T-helper 17 cell (primary cell): ENCODE results near the gene UBL5. TPM values are rescaled to one million over a fixed set of nuclear protein-coding genes. Genes with fewer than 3 reads are reported as not detected.
A peak's percentile ranks its signal among the peaks of the same experiment; 100 is the strongest.
"Not testable (repeated sequence)": the region's sequence is repeated elsewhere in the genome, so short reads cannot be mapped to it uniquely, and the experiment has no call there.

Experiments used
- ATAC-seq: fragments of 150-1000 bp; cut with Tn5 transposase; 2 replicates; pipeline ENCODE4 v1.10.0; 2021; ENCODE audit warnings: mild to moderate bottlenecking, moderate library complexity
- DNase-seq, 3 donors: peaks; one replicate each; pipeline versions ENCODE4 v3.0.0 to v3.0.0-alpha.2; 2020 to 2021
- H3K9me3 ChIP-seq: one replicate; pipeline ENCODE4 v1.7.0; 2013; ENCODE audit warnings: low read length, mild to moderate bottlenecking; ENCODE audit not compliant: control insufficient read depth, poor library complexity, severe bottlenecking
- H3K27ac Mint-ChIP-seq: one replicate; pipeline ENCODE4 v1.8.0; 2022; ENCODE audit warnings: mild to moderate bottlenecking, moderate library complexity, mixed read lengths
- H3K27me3 Mint-ChIP-seq: one replicate; pipeline ENCODE4 v1.8.0; 2022; ENCODE audit warnings: mixed read lengths
- H3K36me3 Mint-ChIP-seq: one replicate; pipeline ENCODE4 v1.8.0; 2022; ENCODE audit warnings: low read depth, mixed read lengths
- H3K4me1 Mint-ChIP-seq: one replicate; pipeline ENCODE4 v1.8.0; 2022; ENCODE audit warnings: mild to moderate bottlenecking, mixed read lengths
- H3K4me3 Mint-ChIP-seq: one replicate; pipeline ENCODE4 v1.8.0; 2022; ENCODE audit warnings: mild to moderate bottlenecking, moderate library complexity, mixed read lengths
- total RNA-seq, 4 donors: library from RNA in 2 of 4; stranded (reverse) in 2 of 4; gene quantifications; one replicate each; pipeline ENCODE4 v1.2.3 and lab custom pipeline; 2022 to 2026

UBL5 gene
- total RNA-seq, 2 donors from 2014 or later: 202 to 207 TPM

DNA sequence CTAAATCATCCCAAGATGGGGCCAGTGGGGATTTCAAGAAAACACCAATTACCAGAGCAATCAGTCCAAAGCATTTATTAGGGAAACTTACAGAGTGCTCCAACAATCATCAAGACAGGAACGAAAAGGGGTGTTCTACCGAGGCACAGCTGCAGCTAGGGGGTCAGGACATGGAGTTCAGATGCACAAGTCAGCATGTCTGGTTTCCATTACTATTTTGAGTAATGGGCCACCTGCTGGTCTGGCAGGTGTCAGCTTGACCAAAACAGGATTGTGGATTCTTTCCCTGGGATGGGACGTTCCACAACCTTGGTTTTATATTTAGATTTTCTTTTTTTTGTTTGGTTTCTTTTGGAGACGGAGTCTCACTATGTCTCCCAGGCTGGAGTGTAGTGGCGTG, 3.9 kb upstream of the UBL5 start:
- peaks cover 22% of the 10 kb centered on the region for H3K4me1 Mint-ChIP-seq
- ATAC-seq (no peak), DNase-seq (no peak)
- H3K4me3 Mint-ChIP-seq: no peak overlapping the region
- peaks cover 5% of the 10 kb centered on the region for H3K36me3 Mint-ChIP-seq
- H3K27me3 Mint-ChIP-seq: no peaks in the 10 kb centered on the region
- H3K27ac Mint-ChIP-seq: no peak overlapping the region
- H3K9me3 ChIP-seq: no peaks in the 10 kb centered on the region

DNA sequence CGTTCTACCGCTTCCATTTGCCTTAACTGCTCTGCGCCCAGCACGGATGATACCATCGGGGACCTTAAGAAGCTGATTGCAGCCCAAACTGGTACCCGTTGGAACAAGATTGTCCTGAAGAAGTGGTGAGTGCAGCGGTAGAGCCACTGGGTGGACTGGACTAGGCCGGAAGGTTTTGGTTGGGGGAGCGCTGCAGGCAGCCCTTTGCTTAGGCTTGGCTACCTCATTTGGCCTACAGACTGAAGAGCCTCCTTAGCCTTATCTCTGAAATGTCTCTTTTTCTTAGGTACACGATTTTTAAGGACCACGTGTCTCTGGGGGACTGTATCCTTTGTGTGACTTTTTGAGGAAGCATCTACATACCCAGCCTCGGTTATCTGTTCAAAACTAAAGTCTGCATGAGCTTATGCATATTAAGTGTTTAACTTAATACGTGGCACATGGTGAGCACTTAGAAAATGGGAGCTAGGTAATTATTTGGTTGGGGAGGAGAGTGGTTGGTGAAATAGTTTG, 889 bp downstream of the UBL5 start:
- H3K27me3 Mint-ChIP-seq: no peaks in the 10 kb centered on the region
- peaks cover 16% of the 10 kb centered on the region for H3K4me1 Mint-ChIP-seq
- H3K4me3 Mint-ChIP-seq: peak overlapping the region; percentile 99
- DNase-seq (no peak), ATAC-seq (no peak)
- H3K9me3 ChIP-seq: no peaks in the 10 kb centered on the region
- H3K36me3 Mint-ChIP-seq: peaks cover 5% of the 10 kb centered on the region
- peak overlapping the region; percentile 99 for H3K27ac Mint-ChIP-seq

DNA sequence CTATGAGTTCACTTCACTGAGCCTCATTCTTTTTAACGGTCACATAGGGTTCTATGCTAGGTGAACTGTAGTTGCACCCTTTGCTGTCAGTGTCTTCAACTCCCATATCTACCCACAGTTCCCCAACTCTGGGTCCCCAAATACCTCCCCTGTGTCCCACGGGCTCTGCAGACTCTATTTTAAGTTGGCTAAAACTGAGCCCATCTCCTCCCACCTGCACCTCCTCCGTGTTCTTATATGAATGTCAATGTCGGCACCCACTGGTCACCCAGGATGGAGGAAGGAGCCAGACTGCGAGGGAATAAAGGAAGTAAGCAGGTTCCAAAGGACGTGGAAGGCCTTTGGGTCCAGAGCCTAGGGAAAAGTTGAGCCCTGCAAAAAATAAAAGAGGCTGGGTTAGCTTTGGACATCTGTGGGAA, 6.6 kb downstream of the UBL5 start:
- Mint-ChIP-seq H3K36me3 (no peaks in the 10 kb centered on the region), H3K27me3 (no peaks in the 10 kb centered on the region), H3K4me3 (peak overlapping the region; percentile 90), H3K4me1 (peaks cover 9% of the 10 kb centered on the region), H3K27ac (peak overlapping the region; percentile 90)
- DNase-seq (no peak), ATAC-seq (no peak)
- H3K9me3 ChIP-seq: no peaks in the 10 kb centered on the region

DNA sequence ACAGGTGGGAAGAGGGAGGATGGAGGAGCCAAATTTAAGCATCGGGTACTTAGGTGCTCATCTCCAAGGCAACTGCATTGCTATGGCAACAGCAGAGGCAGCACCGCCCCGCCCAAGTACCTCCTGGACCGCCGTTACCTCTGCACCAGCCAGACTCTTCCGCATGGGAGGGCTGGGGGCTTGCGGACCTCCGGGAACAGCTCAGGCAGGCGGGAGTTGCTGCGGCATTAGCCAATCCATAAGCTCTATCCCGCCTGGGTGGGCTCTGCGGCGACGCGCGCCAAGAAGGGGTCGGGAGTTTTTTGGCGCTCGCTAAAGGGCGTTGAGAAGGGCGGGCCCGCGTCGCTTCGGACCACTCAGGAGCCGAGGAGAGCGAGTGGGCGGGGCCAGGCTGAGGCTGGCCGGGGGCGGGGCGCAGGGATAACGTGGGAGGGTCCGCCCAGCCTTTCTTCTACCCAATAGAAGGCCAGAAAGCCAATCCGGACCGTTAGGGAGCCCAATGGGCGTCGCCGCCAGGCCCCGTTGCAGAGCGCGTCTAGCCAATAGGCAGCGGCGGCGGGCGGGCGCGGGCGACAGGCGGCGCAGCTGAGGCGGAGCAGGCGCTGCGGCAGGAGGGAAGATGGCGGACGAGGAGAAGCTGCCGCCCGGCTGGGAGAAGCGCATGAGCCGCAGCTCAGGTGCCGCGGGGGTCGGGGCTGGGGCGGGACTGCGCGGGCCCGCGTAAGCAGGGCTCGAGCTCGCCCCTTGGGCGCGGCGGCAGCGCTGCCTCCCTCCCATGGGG, 7.2 kb downstream of the UBL5 start, which contains the start of gene PIN1:
Gene PIN1 (plus strand): TSS at position 593 of the 781 bp plus-strand sequence. CDS start 27 bp downstream, at position 620.
- peak within 1 kb of the TSS; percentile 90 for H3K27ac Mint-ChIP-seq
- H3K4me3 Mint-ChIP-seq: peak within 1 kb of the TSS; percentile 90
- ATAC-seq: peak; percentile 96
- H3K36me3 Mint-ChIP-seq: no peaks in the 10 kb centered on the region
- no peaks in the 10 kb centered on the region for H3K9me3 ChIP-seq
- peak; percentile 98 to 99 (median 99) for DNase-seq
- no peaks in the 10 kb centered on the region for H3K27me3 Mint-ChIP-seq
- peaks cover 9% of the 10 kb centered on the region for H3K4me1 Mint-ChIP-seq

DNA sequence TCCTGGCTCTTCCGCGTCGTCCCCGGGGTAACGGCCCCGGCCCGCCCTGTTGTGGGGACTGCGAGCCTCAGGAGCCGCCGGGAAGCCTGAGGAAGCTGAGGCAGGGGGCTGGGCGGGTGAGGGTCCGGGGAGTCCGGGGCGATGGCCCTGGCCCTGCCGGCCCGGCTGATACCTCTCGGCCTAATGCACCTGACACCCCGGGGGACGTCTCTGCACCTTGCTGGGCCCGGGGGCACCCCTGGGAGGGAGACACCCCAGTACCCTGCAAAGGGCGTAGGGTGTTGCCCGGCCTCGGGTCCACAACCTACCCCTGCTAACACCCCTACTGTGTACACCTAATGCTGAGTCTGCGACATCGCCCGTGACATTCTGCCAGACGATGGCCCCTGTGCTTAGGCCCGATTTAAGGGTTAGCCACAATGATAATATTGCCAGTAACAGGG, 7.8 kb downstream of the UBL5 start:
- H3K4me3 Mint-ChIP-seq: peak overlapping the region; percentile 90
- no peaks in the 10 kb centered on the region for H3K36me3 Mint-ChIP-seq
- no peaks in the 10 kb centered on the region for H3K9me3 ChIP-seq
- H3K4me1 Mint-ChIP-seq: peaks cover 9% of the 10 kb centered on the region
- H3K27me3 Mint-ChIP-seq: no peaks in the 10 kb centered on the region
- peak overlapping the region; percentile 32 for H3K27ac Mint-ChIP-seq
- ATAC-seq (no peak), DNase-seq (no peak)

DNA sequence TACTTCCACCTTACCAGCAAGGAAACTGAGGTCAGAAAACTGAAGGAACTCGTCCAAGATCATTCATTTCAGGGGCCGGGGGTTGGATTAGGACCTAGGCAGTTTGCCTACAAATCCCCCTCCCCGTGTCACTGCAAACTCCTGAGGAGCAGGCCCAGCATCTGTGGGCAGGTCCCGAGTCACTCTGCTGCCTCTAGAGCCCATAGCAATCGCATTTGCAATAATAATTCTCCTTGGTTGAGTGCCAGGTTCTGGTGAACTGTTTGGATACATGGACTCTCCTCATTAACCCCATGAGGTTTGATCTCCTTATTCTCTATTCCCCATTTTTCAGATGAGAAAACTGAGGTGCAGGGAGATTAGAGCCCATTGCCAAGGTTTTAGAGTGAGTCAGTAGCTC, 8.3 kb downstream of the UBL5 start:
- Mint-ChIP-seq H3K27ac (peak overlapping the region; percentile 32), H3K36me3 (no peaks in the 10 kb centered on the region), H3K4me1 (peaks cover 9% of the 10 kb centered on the region), H3K27me3 (no peaks in the 10 kb centered on the region), H3K4me3 (peak overlapping the region; percentile 90)
- no peak for ATAC-seq
- DNase-seq: no peak
- H3K9me3 ChIP-seq: no peaks in the 10 kb centered on the region

DNA sequence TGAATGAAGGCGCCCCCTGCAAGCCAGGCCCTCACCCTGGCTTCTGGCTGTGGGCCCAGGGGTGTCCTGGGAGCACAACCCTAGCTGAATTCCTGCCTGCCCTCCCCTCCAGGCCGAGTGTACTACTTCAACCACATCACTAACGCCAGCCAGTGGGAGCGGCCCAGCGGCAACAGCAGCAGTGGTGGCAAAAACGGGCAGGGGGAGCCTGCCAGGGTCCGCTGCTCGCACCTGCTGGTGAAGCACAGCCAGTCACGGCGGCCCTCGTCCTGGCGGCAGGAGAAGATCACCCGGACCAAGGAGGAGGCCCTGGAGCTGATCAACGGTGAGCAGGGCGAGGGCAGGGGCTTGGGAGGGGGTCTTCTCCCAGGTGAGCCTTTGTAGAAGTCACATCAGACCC, 10.6 kb downstream of the UBL5 start:
- H3K27me3 Mint-ChIP-seq: no peaks in the 10 kb centered on the region
- no peak for DNase-seq
- H3K4me3 Mint-ChIP-seq: no peak overlapping the region
- no peak overlapping the region for H3K27ac Mint-ChIP-seq
- no peak for ATAC-seq
- peaks cover 13% of the 10 kb centered on the region for H3K4me1 Mint-ChIP-seq
- no peaks in the 10 kb centered on the region for H3K9me3 ChIP-seq
- peaks cover 7% of the 10 kb centered on the region for H3K36me3 Mint-ChIP-seq

DNA sequence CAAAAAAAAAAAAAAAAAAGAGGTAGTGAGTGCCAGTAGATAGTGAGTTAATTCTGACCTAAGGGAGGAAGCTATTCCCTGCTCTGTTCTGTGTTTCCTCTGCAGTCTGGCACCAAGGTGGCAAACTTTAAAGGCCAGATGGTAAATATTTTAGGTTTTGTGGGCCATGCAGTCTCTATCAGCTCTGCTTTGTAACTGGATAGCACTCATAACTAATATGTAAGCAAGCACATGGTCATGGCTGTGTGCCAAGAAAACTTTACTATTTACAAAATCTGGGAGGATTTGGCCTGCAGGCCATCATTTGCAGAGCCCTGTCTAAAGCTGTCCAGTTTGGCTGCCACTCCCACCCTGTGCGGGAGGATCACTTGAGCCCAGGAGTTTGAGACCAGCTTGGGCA, 11.7 kb downstream of the UBL5 start:
- no peak for ATAC-seq
- DNase-seq: no peak
- Mint-ChIP-seq H3K4me3 (no peak overlapping the region), H3K4me1 (peaks cover 13% of the 10 kb centered on the region), H3K36me3 (peaks cover 7% of the 10 kb centered on the region), H3K27ac (no peak overlapping the region), H3K27me3 (no peaks in the 10 kb centered on the region)
- H3K9me3 ChIP-seq: no peaks in the 10 kb centered on the region

DNA sequence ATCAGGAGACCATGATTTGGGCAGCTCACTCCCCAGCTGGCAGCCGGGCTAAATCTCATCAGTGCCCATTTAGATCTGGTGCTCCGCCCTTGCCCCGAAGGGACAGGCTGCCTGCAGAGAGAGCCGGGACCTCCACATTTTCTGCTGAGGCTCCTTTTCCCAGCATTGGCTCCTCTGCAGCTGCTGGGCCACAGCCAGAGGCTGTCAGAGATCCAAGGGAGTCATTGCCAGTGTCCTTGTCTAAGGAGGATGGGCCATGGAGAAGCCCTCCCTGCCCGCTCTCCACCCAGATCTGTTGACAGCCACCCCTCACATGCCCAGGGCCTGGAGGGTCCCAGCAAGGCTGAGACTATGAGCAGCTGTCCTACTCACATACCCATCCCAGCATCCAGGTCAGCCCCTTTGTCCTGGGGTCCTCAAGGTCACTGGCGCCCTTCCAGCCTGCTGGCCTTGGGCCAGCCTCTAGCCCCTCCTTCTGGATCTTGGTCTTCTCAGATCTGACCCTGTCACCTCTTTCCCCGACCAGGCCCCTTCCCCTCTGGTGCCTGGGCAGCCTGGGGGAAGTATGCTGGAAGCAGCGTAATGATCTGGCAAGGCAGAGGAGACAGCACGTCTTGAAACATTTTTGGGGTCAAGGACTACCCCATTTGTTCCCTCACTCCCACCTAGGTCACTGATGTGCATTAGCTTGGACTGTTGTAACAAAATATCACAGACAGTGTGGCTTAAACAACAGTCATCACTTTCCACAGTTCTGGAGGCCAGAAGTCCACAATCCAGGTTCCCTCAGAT, 15.3 kb downstream of the UBL5 start:
- DNase-seq (no peak), ATAC-seq (no peak)
- H3K27me3 Mint-ChIP-seq: no peaks in the 10 kb centered on the region
- H3K4me1 Mint-ChIP-seq: peaks cover 17% of the 10 kb centered on the region
- H3K4me3 Mint-ChIP-seq: no peak overlapping the region
- H3K9me3 ChIP-seq: no peaks in the 10 kb centered on the region
- H3K27ac Mint-ChIP-seq: no peak overlapping the region
- H3K36me3 Mint-ChIP-seq: peaks cover 7% of the 10 kb centered on the region

DNA sequence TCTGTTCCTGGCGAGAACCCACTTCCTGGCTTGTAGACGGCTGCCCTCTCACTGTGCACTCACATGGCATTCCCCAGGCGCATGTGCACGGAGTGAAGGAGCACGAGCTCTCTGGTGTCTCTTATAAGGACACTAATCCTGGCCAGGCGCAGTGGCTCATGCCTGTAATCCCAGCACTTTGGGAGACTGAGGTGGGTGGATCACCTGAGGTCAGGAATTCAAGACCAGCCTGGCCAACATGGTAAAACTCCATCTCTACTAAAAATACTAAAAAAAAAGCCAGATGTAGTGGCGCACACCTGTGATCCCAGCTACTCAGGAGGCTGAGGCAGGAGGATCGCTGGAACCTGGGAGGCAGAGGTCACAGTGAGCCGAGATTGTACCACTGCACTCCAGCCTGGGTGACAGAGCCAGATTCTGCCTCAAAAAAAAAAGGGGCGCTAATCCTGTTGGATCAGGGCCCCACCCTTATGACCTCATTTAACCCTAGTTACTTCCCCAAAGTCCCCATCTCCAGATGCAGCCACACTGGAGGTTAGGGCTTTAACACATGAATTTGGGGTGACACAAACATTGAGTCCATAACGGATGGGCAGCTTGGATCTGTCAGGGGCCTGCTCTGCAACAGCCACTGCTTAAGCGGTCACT, 16.0 kb downstream of the UBL5 start:
- ATAC-seq, DNase-seq, H3K4me3 Mint-ChIP-seq, H3K9me3 ChIP-seq, H3K27me3 Mint-ChIP-seq, H3K36me3 Mint-ChIP-seq: not testable (repeated sequence)
- H3K4me1 Mint-ChIP-seq: peaks cover 16% of the 10 kb centered on the region
- H3K27ac Mint-ChIP-seq: peak overlapping the region; percentile 69

DNA sequence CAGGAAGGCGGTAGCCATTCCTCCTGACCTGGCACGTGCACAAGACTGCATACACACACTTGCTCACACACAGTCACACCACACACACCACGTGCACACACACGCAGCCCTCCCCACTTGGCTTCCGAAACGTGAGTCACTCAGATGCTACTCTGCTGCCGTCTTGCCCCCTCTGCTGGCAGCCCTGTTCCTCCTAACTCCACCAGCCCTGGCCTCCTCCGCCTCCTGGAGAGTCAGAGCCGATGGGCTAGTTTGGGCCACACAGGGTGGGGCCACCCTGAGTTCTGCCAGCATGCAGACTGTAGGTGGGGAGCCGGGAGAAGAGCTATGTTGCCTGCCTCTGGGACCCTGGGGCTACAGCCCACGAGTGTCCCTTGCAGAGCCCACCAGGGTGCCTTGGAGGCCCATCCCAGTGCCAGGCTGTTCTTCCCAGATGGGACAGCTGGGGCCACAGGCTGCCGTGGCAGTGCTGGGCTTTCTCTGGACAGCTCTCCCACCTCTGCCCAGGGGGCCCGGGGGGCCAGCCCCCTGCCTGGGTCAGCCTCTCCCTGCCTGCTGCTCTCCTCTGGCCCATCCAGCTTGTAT, 19.5 kb downstream of the UBL5 start:
- ATAC-seq (peak; percentile 52), DNase-seq (no peak)
- Mint-ChIP-seq H3K4me3 (no peak overlapping the region), H3K27ac (peak overlapping the region; percentile 69), H3K27me3 (no peaks in the 10 kb centered on the region), H3K36me3 (no peaks in the 10 kb centered on the region), H3K4me1 (peaks cover 16% of the 10 kb centered on the region)
- H3K9me3 ChIP-seq: no peaks in the 10 kb centered on the region

DNA sequence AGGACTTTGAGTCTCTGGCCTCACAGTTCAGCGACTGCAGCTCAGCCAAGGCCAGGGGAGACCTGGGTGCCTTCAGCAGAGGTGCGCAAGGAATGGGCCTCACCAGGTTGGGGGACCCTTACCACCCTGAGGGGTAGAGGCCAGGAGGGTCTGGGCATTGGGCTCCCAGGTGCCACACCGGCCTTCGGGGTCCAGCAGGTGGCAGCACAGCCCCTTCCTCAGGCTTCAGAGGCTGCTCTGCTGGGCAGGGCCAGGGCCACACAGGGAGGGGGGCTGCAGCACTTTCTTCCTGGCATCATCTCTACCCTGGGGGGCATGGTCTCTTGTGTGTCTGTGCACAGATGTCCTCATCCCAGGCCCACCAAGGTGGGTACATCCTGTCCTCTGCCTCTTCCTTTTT, 20.3 kb downstream of the UBL5 start:
- ATAC-seq: peak; percentile 63
- H3K9me3 ChIP-seq: no peaks in the 10 kb centered on the region
- H3K36me3 Mint-ChIP-seq: no peaks in the 10 kb centered on the region
- H3K27me3 Mint-ChIP-seq: no peaks in the 10 kb centered on the region
- DNase-seq: no peak
- no peak overlapping the region for H3K27ac Mint-ChIP-seq
- H3K4me1 Mint-ChIP-seq: peaks cover 20% of the 10 kb centered on the region
- no peak overlapping the region for H3K4me3 Mint-ChIP-seq

DNA sequence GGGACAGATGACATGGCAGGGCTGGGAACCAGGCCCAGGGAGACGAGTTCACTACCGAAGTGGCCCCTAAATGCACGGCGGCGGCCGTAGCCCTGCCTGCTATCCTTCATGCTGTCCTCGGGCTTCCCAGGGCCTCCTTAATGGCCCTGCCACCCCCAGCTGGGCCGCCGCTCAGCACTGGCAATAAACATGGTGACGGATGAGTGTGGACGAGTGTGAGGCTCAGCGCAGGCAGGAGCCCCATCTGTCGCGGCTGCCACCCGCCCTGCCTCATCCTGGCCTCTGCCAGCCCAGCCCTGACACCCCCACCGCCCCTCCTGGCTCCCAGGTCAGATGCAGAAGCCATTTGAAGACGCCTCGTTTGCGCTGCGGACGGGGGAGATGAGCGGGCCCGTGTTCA, 21.0 kb downstream of the UBL5 start:
- Mint-ChIP-seq H3K27ac (no peak overlapping the region), H3K36me3 (peaks cover 1% of the 10 kb centered on the region), H3K4me1 (peaks cover 21% of the 10 kb centered on the region), H3K4me3 (no peak overlapping the region), H3K27me3 (no peaks in the 10 kb centered on the region)
- no peaks in the 10 kb centered on the region for H3K9me3 ChIP-seq
- DNase-seq (no peak), ATAC-seq (no peak)
